K562 (cell line): ENCODE measurements around the gene CCNJL. TPM values are rescaled to one million over a fixed set of nuclear protein-coding genes. Genes with fewer than 3 reads are reported as not detected.

ENCODE experiments used
- BCL6 ChIP-seq: fragments of 250-450 bp; sonication (Bioruptor Pico); IDR thresholded peaks from 2 replicates; pipeline ENCODE4 v1.4.0; 2020
- KDM4B ChIP-seq, 2 experiments: fragments of 450-650 bp in 1 of 2; sonication (generic) in 1 of 2; IDR thresholded peaks; 2 replicates each; pipeline ENCODE4 v1.6.1; 2016 to 2017; ENCODE audit warnings: borderline replicate concordance in 2 of 2, antibody characterized with exemption in 1 of 2, low read depth in 1 of 2, mild to moderate bottlenecking in 1 of 2
- MECOM ChIP-seq: fragments of 250-450 bp; sonication (Bioruptor Pico); IDR thresholded peaks from 2 replicates; pipeline ENCODE4 v1.8.0; 2022; ENCODE audit warnings: inconsistent platforms
- NFATC3 ChIP-seq: fragments of 450-650 bp; IDR thresholded peaks from 2 replicates; pipeline ENCODE4 v1.6.1; 2017; ENCODE audit warnings: mild to moderate bottlenecking
- NR0B1 ChIP-seq: fragments of 450-650 bp; IDR thresholded peaks from one replicate; pipeline ENCODE4 v1.6.1; 2018; ENCODE audit warnings: mild to moderate bottlenecking, moderate library complexity; ENCODE audit not compliant: partially characterized antibody
- PBX2 ChIP-seq, 2 experiments: IDR thresholded peaks in 1 of 2; conservative IDR thresholded peaks in 1 of 2; 2 replicates each; pipeline ENCODE4 v1.6.1; 2016; ENCODE audit warnings: low read depth in 2 of 2, mild to moderate bottlenecking in 1 of 2, missing compliant biosample characterization in 1 of 2, missing genetic modification characterization in 1 of 2, moderate library complexity in 1 of 2
- PCBP1 ChIP-seq: fragments of 200-400 bp; formaldehyde crosslinking; IDR thresholded peaks from 2 replicates; pipeline ENCODE4 v1.6.1; 2018; ENCODE audit warnings: mild to moderate bottlenecking, low read depth, low read length; ENCODE audit not compliant: poor library complexity, severe bottlenecking
- POLR2AphosphoS5 ChIP-seq: IDR thresholded peaks from 2 replicates; pipeline ENCODE4 v1.6.1; 2011; ENCODE audit warnings: mild to moderate bottlenecking, low read depth, low read length, moderate library complexity; ENCODE audit not compliant: control insufficient read depth, insufficient read depth
- RNF2 ChIP-seq: sonication (generic); IDR thresholded peaks from 2 replicates; pipeline ENCODE4 v1.6.1; 2016
- SMAD1 ChIP-seq: fragments of 150-350 bp; IDR thresholded peaks from 2 replicates; pipeline ENCODE4 v1.6.1; 2014; ENCODE audit warnings: low read length, low read depth; ENCODE audit not compliant: partially characterized antibody
- TAF7 ChIP-seq: fragments of 450-650 bp; IDR thresholded peaks from 2 replicates; pipeline ENCODE4 v1.6.1; 2016; ENCODE audit warnings: missing genetic modification characterization, missing compliant biosample characterization
- TFAP4 ChIP-seq: sonication (generic); formaldehyde crosslinking; IDR thresholded peaks from 2 replicates; pipeline ENCODE4 v1.8.0; 2022; ENCODE audit warnings: missing genetic modification reagents, mild to moderate bottlenecking, moderate library complexity, borderline replicate concordance
- ZFP36 ChIP-seq: fragments of 150-350 bp; IDR thresholded peaks from 2 replicates; pipeline ENCODE4 v1.6.1; 2018; ENCODE audit warnings: low read length, low read depth; ENCODE audit not compliant: partially characterized antibody
- ZNF212 ChIP-seq: fragments of 450-650 bp; formaldehyde crosslinking; IDR thresholded peaks from 2 replicates; pipeline ENCODE4 v1.4.0; 2020; ENCODE audit warnings: mild to moderate bottlenecking
- ZNF589 ChIP-seq: fragments of 200-800 bp; sonication (Bioruptor generic); IDR thresholded peaks from 2 replicates; pipeline ENCODE4 v1.6.1; 2016; ENCODE audit warnings: low read depth, missing genetic modification characterization, missing compliant biosample characterization
- ZNF609 ChIP-seq: sonication (generic); formaldehyde crosslinking; IDR thresholded peaks from 2 replicates; pipeline ENCODE4 v1.8.1; 2023; ENCODE audit warnings: missing genetic modification reagents, mild to moderate bottlenecking, borderline replicate concordance
- polyA plus RNA-seq, 8 experiments: library from polyadenylated mRNA; depleted of rRNA in 4 of 8; stranded (reverse) in 5 of 8; unstranded in 3 of 8; fragments of >200 nt; fragmentation: Nextera tagmentation in 2 of 8; fragmentation: Illumina TruSeq in 1 of 8; extraction: Ambion mirVana in 2 of 8; extraction: Trizol in 1 of 8; gene quantifications; 2 replicates each; pipeline versions ENCODE4 v1.2.1 to v1.2.3, GENCODE V29; 2011 to 2014; ENCODE audit warnings: inconsistent platforms in 1 of 8, missing spikeins in 1 of 8
- total RNA-seq, 7 experiments: library from RNA; depleted of rRNA in 6 of 7; stranded (reverse); fragments of >200 nt in 6 of 7; fragmentation: Illumina TruSeq in 2 of 7; extraction: Trizol in 2 of 7; gene quantifications; 2 replicates each; pipeline versions ENCODE4 v1.2.1 to v1.2.3, GENCODE V29; 2011 to 2021; ENCODE audit warnings: low replicate concordance in 1 of 7

CCNJL gene
- total and polyA plus RNA-seq, 9 of the 15 experiments (the other 6 are each of a cell fraction or from before 2014, with no cell fraction given), result 0.04 TPM; not detected in 8

GRCh38 chr5:160260881-160261815, 51.2 kb downstream of the CCNJL start (continued):
- peak; percentile 99 for TF ChIP-seq POLR2AphosphoS5
- no peak for TF ChIP-seq PCBP1
- peak; percentile 71 for TF ChIP-seq SMAD1
- peak; percentile 60; the same call in 1 of the 2 replicates for TF ChIP-seq NFATC3
- peak; percentile 29; the same call in 1 of the 2 replicates for TF ChIP-seq BCL6
- TF ChIP-seq MECOM, result peak; percentile 92
- no peak for TF ChIP-seq TAF7 (tag)
- peak; percentile 99 for TF ChIP-seq ZNF589
- TF ChIP-seq RNF2, result peak; percentile 96
- TF ChIP-seq KDM4B (IDR thresholded peaks at IDR 0.05; ENCODE audit: borderline replicate concordance in 2 of 2, low read depth in 1 of 2), result 0 out of 4 replicates have a peak, but pooled peaks of 1 of the 2 experiments have one; percentile 23
- no peak for TF ChIP-seq NR0B1
- TF ChIP-seq TFAP4 (CRISPR knock-in tag), result peak; percentile 98
- peak; percentile 26 for TF ChIP-seq ZFP36
- TF ChIP-seq ZNF609 (CRISPR knock-in tag), result peak; percentile 94
- TF ChIP-seq ZNF212 (CRISPR knock-in tag), result no peak
- no peak for TF ChIP-seq PBX2 (CRISPR knock-in tag; IDR thresholded peaks at IDR 0.05; ENCODE audit: low read depth)
- peak; percentile 67 for TF ChIP-seq PBX2 (tag; conservative IDR thresholded peaks at IDR 0.05; ENCODE audit: low read depth)
